GM19240 (cell line): ENCODE measurements around the gene GNA12.
"Not testable (repeated sequence)": the region's sequence is repeated elsewhere in the genome, so short reads cannot be mapped to it uniquely, and the experiment has no call there.

Experiments used
- DNase-seq: peaks from one replicate; pipeline ENCODE4 v3.0.0; 2011; ENCODE audit warnings: low spot score; ENCODE audit not compliant: insufficient read length

Gene GNA12

DNA sequence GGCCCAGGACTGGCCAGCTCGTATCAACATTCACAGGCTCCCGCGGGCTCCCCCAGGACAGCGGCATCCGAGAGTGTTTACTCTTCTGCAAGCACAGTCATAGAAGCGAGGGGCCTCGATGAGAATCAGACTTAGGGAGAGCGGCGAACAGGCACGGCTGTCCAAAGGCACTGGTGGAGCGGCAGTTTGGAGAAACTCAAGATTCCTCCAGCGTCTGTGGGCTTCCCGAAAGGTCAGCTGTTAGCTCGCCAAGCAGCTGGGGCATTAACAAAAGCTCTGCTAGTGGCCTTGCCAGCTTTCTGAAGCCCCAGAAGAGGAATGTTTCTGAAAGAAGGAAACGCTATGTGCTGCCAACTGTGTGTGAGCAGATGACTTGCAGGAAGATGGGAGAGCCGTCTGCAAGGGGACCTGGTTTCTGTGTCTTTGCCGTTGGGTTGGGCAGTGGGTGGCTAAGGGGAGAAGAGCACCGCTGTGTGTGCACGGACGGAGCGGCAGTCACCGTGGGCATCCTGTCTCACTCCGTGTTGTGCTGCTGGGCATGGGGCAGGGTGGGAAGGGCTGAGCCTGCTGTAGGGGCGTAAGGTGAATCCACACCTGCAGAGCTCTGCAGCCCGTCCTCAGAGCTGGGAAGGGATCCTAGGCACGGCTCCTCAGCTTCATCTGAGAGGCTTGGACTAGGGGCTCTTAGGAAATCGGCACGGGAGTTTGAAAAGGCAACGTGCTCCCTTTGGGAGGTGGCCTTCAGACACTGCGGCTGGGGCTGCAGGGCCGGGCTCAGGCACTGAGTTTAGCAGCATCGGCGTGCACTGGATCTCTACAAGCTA lies 114.0 kb downstream of the GNA12 start:
- DNase-seq, result no peak

DNA sequence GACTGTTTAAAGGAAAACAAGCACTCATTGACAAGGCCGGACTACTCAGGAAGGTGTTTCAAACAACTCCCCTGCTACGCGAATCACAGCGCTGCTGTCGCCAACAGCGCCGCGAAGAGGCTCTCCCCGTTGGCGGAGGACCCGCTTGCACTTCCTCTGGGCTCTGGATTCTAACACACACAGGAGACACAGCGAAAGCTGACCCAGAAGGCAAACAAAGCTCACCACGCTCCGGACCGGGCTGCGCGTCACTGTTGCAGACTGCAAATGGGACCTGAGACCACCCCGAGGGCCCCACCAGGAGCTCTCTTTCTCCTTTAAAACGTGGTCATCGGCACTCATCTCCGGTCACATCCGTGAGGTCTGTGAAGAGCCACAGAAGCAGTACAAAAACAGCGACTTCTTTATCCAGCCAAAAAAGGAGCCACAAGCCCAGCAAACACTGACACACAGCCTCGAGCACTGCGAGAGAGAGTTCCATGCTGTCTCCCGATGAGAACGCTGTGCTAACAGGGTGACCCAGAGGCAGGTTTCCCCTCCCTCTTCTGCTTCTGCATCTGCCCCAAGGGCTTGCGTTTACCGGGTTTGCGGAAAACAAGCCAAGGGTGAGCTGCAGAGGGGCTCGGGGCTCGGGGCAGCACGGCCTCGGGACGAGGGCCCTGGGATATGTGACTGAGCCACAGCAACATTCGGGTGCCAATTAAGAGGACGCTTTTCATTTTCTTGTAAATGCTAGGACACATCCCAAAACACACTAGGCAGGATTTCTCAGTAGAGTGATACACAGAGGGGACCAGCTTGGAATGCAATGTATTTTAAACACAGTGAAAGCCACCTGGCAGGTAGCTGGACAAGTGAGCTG lies 114.8 kb downstream of the GNA12 start:
- DNase-seq, result no peak

DNA sequence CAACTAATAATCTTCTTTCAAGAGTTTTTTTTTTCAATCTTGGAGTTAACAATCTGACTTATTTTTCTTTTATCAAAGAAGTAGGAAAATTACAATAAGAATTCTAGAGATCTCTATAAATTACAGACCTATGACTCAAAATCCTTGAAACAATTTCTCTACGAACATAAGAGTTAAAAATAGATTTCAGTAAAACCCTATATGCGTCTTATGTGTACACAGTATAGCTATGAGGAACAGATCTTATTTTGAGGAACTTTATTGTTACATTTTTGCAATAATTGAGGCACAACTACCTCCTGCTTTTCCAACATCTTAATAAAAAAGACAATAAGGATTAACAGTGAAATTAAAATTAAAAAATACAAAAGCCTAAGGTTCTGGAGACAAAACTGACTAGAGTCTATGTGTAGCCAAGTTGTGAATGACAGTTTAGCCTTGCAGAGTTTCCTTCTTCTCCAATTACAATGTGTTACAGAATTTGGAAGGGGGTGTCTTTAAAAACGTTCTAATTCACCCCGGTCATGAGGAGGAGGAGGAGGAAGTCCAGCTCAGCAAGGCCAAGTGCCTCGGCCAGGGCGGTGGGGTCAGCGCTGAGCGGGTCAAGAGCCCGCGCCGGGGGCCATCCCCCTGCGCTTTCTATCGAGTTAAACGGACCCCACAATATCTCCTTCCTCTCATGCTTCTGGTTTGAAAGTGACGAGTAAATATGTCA lies 115.6 kb downstream of the GNA12 start:
- DNase-seq, result no peak

DNA sequence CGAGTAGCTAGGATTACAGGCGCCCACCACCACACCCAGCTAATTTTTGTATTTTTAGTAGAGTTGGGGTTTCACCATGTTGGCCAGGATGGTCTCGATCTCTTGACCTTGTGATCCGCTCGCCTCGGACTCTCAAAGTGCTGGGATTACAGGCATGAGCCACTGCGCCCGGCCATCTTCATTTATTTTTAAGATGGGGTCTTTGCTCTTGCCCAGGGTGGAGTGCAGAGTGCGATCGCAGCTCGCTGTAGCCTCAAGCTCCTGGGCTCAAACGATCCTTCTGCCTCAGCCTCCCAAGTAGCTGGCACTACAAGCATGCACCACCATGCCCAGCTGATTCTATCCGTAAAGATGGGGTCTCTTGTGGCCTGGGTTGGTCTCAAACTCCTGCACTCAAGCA lies 116.9 kb downstream of the GNA12 start:
- DNase-seq, result not testable (repeated sequence)

DNA sequence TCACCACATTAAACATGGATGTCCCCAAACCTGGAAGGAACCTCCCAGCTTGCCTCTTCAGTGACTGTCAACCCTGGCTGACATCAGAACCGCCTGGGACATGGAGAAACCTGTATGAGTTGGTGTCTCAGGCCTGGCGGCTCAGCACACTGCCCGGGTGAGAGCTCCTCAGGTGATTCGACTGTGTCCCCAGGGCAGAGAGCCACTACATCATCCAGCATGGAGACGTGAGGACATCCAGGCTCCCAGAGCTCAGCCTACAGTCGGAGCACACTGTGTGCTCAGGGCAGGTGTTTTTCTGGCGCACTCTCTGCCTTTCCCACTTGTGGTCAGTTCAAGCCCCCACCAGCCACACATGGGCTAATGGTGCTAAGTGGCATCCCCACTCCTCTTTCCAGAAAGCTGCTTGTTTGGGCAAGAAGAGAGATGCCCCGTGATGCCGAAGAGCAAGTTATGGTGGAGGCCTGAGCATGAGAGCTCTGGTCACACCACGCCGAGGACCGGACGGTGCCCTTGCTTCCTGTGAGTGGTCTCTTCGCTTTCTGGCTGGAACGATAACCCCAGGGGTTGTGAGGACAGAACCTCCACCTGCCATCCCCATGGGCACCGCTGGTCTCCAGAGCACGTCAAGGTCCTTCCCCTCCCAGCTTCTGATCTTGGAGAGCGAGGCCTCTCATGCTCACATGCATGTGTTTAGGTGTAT lies 117.6 kb downstream of the GNA12 start:
- no peak for DNase-seq

DNA sequence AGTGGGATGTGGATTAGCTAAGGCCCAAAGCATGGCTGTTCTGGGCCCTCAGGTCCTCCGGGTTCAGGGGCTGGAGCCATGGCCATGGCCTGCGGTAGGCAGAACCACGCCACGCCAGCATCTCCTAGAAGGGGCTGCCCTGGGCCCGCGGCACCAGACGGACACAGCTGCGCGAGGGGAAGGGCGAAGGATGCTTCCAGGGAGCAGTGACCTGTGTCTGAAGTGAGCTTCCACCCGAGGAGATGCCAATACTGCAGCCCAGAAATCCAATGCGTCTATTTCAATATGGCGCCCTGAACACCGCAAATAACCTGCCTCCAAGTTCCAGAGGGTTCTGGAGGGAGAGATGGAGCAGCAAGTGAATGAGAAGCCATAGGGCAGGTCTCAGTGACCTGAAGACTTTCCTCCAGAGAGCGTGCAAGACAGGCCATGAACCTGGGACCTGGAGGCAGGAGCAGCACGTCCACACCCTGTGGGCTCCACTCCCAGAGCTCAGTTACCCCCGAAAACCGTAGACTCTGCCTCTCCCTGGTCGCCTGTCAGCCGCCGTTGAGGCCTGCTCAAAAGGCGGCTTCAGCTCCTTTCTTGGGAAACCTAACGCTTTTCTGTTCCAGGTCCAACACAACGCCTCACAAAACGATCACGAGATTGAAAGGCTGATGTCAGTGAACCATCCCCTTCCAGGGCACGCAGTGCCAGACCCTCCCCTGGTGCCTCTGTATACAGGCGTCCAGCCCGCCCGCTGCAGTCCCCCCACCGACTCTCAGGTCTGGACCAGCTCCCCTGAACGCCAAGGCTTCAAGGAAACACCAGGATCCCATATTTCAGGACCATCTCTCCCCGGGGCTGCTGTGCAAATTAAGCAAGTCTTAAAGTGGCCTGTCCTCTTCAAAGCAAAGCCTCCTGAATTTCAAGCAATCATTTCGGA lies 118.7 kb downstream of the GNA12 start:
- DNase-seq, result no peak

DNA sequence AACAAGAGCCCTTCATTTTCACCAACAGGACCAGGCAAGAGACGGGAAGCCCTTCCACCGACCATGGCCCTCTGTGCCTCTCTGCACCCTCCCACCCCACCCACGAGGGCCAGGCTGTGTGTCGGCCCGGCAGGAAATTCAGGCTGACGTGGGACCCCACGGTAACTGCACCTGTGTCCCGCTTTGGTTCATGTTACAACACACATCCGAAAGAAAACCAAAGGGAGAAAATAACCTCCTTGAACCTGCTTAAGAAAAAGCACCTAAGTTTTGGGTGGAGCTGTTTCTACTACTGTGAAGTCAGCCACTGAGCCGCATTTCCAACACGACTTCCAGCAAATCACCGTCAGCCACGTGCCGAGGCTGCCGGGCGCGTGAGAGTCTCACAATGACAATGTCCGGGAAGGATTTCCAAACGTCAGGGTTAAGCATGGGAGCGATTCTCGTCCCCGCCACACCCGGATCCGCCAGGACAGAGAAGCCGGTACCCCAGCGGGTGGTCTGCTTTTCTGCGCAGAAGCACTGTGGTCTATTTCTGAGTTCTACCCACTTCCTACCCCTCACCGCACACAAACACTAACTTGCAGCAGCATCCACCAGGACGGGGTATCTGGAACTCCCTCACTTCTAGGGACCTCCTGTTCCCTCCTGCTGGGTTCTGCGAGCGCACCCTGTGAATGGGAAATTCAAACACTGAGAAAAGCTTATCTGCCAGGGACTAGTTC lies 119.5 kb downstream of the GNA12 start:
- DNase-seq, result no peak

DNA sequence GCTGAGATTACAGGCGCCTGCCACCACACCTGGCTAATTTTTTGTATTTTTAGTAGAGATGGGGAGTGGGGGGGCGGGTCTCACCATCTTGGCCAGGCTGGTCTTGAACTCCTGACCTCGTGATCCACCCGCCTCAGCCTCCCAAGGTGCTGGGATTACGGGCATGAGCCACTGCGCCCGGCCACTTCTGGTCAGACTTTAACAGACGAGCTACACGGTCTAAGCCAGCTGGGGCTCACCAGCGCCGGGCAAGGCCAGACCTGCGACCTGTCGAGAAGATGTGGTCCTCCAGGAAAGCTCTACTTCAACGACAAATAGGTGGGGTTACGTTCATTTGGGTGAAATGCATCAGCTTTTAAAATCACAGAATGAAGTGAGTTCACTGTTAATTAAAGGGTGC lies 120.1 kb downstream of the GNA12 start:
- DNase-seq, result not testable (repeated sequence)

DNA sequence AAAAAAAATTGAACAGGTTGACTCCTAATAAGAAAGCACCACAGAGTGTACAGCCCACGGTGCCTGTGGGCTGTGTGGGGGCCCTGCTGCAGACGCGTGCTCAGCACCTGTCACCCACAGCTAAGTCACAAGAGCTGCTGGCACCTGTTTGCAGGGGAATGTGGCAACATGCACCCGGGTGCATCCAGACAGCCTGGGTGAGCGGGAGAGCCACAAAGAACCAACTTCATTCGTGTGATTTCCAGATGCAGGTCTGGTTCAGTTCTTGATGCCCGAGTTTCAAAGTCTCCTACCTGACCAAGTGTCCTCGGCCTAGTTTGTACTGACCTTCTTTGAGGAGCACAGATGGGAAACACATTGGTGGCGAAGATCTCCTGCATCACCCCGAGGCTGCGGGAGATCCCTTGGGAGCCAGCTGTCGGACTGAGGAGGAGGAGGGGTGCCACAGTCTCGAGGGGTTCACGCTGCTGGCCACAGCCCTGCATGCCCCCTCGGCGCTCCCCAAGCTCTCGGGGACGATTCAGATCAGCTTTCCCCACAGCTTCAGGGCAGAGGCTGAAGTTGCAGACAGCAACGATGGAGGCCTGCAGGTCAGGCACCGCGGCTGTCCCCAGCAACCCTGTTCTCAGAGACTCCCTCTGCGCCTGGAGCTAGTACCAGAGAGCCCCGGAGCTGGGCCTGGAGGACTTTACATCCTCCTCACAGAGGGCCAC lies 120.8 kb downstream of the GNA12 start:
- no peak for DNase-seq

DNA sequence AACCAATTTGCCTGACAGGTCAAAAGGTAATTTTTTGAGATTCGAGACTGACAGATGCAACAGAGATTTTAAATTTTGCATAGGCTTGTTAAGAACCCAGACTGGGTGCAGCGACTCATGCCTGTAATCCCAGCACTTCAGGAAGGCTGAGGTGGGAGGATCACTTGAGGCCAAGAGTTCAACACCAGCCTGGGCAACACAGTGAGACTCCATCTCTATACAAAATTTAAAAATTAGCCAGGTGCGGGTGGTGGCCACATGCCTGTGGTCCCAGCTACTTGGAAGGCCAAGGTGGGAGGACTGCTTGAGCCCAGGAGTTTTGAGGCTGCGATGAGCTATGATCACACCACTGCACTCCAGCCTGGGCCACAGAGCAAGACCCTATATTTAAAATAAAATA lies 121.5 kb downstream of the GNA12 start:
- DNase-seq, result no peak

DNA sequence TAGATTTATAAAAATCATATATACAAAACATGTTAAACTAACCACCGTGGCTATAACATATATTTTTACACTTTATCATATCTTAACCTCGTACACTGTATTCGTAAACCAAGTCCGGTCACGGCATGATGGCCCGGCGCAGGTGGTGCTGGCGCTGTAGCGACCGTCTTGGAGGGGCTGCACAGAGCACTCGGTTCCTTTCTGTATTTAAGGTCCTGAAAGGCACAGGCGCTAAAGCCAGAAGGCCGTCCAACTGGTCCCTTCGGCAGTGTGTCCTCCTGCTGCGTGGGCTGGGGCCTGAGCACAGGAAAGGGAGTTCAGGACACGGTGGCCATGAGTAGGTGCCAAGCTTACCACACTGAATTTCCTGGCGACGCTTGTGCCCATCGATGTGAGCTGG lies 122.3 kb downstream of the GNA12 start:
- no peak for DNase-seq

DNA sequence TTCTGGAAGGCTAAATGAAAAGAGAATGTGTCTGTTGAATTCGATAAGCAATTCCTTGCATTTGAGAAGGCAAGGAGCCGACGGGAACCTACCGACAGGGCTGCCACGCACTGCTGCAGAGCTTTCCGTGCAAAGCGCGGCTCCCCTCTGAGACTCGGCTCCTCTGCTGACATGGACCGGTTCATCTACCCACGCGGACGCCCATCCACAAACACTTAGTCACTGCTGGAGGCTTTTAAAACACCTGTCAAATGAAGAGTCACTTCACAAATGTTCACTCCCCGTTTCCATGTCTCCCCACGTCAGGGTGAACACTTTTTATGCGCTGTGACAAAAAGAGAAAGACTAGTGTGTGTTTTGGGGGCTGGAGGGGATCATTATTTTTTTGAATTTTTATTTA lies 124.1 kb downstream of the GNA12 start:
- DNase-seq, result no peak

DNA sequence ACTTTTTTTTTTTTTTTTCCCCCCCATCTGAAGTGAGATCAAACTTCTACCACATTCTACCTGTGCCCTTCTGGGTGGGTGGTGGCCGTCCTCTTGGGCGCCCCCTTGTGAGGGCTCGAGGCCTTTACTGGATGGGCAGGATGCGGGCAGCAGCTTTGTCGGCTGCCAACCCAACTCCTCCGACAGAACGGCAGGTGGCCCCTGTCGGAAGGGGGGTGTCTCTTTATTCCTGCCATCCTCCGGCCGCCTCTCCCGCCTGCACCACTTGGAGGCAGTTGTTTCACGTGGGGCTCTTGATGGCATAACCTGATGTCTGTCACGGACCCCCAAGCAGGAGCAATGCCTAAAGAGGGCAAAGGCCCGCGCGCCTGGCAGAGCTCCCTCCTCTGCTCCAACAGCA lies 125.1 kb downstream of the GNA12 start:
- DNase-seq, result no peak

DNA sequence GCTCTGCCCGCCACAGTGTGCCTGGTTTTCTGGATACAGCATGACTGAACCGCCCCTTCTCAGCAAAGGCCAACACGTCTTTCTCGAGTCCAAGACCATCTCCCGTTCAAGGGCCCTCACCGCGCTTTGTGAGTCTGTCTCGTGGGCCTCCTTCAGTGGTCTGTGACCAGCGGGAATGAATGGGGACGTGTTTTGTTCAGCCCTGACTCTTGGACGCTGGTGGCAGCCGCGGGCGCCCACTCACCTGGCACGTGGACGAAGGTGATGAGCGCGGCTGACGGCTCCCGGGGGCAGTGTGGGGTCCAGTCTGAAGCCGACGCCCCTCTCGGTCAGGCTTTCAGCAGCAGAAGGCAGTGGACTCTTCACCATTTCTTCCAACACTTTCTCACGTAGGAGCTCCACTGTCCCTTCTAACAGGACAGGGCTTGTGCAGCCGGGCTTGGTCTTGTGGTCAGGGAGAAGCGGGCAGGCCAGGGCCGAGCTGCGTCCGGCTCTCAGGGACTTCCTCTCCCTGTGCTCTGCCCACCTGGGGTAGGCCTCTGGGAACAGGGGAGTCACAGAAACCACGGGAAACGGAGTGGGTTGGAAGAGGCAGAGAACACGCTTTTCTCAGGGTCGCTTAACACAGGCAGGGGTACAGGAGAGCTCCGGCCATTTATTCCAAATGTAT lies 125.7 kb downstream of the GNA12 start:
- DNase-seq, result no peak

DNA sequence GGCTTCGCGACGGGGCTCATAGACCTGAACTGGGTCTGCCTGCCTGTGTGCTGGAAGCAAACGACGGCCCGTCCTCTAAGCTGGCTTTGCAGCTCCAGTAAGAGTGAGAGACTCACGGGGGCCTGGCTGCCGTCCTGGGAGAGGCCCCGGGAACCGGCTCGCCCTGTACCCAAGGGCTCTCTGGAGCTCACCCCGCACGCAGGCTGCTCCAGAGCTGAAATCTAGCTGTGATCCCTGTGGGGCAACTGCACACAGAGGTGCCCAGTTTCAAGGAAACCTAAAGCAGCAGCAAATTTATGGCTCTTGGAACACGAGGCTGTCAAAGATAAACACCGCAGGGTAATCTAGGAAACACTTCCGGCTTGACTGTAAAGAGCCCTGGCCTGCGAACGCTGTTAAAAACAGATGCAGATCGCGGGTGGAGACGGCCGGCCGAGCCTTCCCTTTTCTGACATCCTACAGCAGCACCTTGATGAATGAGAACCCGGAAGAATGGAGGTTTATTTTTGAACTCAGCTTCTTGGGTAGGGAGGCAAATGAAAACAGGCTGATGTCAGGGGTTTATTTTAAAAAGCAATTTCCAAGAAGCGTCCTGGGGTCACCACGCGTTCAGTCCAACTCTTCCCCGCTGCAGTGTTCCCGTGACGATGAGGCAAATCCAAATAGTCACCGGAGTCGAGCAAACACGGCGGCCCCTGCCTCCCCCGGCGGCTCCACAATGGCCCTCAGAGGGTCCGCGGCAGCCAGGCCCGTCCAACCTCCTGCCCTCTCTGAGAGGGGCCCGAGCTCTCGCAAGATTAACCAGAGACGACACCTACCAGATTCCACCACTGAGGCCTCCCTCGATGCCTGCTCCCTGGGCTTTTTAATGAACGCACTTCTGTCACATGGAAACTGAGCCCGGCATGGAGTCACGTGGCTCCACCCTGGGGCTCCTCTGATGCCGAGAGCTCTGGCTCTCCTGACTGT lies 126.5 kb downstream of the GNA12 start:
- no peak for DNase-seq

DNA sequence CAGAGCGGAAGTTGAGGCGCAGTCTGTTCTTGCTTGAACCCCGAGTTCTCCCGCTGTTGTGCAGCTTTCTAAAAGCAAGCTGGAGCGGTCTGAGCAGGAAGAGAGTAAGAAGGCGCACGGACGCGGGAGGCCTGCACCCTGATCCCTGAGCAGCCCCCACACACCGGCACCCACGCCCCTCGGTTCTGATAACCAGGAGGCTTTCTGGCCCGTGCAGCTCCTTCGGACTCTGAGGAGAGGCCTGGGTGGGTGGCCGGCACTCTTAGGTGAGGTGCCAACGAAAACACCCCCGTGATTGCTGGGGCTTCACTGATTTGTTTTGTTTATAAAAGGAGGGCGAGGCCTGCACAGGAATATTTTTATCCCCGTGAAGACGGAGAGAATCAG lies 127.2 kb downstream of the GNA12 start:
- DNase-seq, result no peak

DNA sequence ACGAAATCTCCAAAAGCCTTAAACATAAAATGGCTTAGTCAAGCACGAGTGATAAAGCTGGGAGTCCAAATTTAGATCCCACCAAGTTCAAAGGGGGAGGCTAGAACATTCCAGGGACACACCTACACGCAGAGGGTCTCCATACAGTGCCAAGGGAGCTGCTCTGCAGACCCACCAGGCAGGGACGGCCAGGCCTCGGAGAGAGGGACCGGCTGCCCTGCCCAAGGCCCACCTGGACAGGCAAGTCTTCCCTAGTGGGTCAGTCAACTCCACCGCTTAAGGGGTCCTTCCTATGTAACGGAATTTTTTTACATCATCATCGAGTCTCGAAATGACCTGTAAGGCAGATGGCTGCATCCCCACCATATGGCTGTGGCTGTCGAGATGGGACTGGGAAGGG lies 127.6 kb downstream of the GNA12 start:
- DNase-seq, result no peak
